Hepatocyte (in vitro differentiated cells): Measurements from ENCODE around the gene NAIP.

Experiments
- CTCF ChIP-seq: fragments of 200-600 bp; sonication (generic); IDR thresholded peaks from 2 replicates; pipeline ENCODE4 v1.5.1; 2016; ENCODE audit warnings: antibody characterized with exemption, mild to moderate bottlenecking; ENCODE audit not compliant: poor library complexity
- EZH2 ChIP-seq: fragments of 200-600 bp; sonication (generic); IDR thresholded peaks from 2 replicates; pipeline ENCODE4 v1.6.1; 2016; ENCODE audit warnings: antibody characterized with exemption, mild to moderate bottlenecking, borderline replicate concordance
- EZH2phosphoT487 ChIP-seq: fragments of 200-600 bp; sonication (generic); IDR thresholded peaks from one replicate; pipeline ENCODE4 v1.6.1; 2018; ENCODE audit warnings: antibody characterized with exemption, mild to moderate bottlenecking, low read depth, moderate library complexity; ENCODE audit not compliant: unreplicated experiment, severe bottlenecking

- TF ChIP-seq EZH2 (no peak), CTCF (no peak), EZH2phosphoT487 (no peak)
Measured at GRCh38 chr5:71011194-71011792, 13.8 kb downstream of the NAIP start.
